ENCODE results near the gene EXOC4. TPM values are rescaled to one million over a fixed set of nuclear protein-coding genes. Genes with fewer than 3 reads are reported as not detected.

The EXOC4 gene
- total and polyA plus RNA-seq, 2 donors (not counting 3 experiments of a cell fraction or from before 2014, with no cell fraction given): 20.3 to 73.1 TPM

DNA sequence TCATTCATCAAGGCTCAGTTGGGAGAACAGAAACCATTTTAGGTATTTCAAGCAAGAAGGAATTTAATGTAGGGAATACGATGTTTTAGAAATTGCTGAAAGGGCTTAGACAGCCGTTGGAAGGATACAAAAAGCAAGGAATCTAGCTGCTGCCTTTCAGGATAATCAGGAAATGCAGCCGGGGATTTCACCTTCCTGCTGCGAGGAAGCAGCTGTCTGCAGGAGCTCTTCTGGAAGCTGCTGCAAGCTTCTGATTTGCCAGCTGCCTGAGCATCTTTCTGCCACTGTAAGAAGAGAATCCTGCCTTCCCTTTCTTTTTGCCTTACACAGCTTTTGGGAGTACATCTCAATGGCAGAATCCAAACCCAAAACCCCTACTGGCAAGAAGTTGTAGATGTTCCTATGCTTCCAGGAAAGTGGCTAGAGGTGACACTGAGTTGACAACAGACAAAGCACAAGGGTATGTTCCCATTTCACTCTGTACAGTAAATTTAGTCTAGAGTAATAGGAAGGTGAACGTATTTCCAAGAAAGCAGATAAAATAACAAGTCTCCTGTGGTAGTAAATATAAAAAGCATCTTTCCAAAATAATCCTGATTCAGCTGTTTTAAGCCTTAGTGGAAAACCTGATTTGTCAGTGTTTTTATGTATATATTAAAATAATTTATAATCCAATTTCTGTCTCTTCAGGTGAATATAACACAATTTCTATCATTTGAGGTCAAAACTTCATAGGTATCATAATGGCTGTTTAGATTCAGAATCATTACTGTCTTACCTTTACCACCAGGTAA lies 725.8 kb downstream of the EXOC4 start:
- Histone ChIP-seq H3K27me3 (ENCODE audit: control insufficient read depth in 2 of 2, insufficient read depth in 2 of 2, low read length in 2 of 2) (no peaks in the 10 kb centered on the region), H3K79me2 (ENCODE audit: control insufficient read depth, insufficient read depth, low read length) (no peaks in the 10 kb centered on the region), H3K9ac (replicated peaks; ENCODE audit: extremely low read depth, insufficient read depth, low read length) (no peak overlapping the region), H2AFZ (ENCODE audit: low read depth, low read length) (no peak overlapping the region), H3K27ac (ENCODE audit: insufficient read depth, low read depth, low read length) (no peak overlapping the region), H3K36me3 (ENCODE audit: control insufficient read depth in 2 of 2, extremely low read depth in 1 of 2, insufficient read depth in 2 of 2, low read length in 2 of 2) (no peaks in the 10 kb centered on the region), H3K4me2 (ENCODE audit: insufficient read depth, low read length) (no peak overlapping the region), H3K4me3 (replicated peaks in 1 of 3; ENCODE audit: insufficient read depth in 1 of 3, low read depth in 1 of 3, low read length in 3 of 3) (no peak overlapping the region), H3K9me3 (replicated peaks; ENCODE audit: control insufficient read depth, insufficient read depth, low read length) (no peaks in the 10 kb centered on the region), H4K20me1 (replicated peaks; ENCODE audit: control insufficient read depth, extremely low read depth, insufficient read depth, low read length) (no peaks in the 10 kb centered on the region), H3K9me1 (replicated peaks; ENCODE audit: control insufficient read depth, extremely low read depth, insufficient read depth, low read length) (no peaks in the 10 kb centered on the region), H3K4me1 (ENCODE audit: control insufficient read depth, extremely low read depth, insufficient read depth, low read length) (no peaks in the 10 kb centered on the region)
- ChIA-PET POLR2A (no interaction called here), CTCF (interaction anchor here (1.0 to 1.9 kb wide), 4 partner anchors 8 to 124 kb away, joined by 3 to 5 read pairs (median 4); no protein-coding TSS in a partner anchor)
- intact Hi-C loops (cut with micrococcal nuclease) (no loop called here), dilution Hi-C loops (cut with MboI; ENCODE audit: extremely low pct_ligation_motif_present, low sequenced_read_pairs) (no loop called here)
- BruUV-seq (replicated peaks): no TSS peak
- TF ChIP-seq POLR2AphosphoS5 (IDR thresholded peaks at IDR 0.05; ENCODE audit: insufficient read depth, low read depth, low read length): no peak
- no peak for TF ChIP-seq POLR2A (IDR thresholded peaks at IDR 0.05; ENCODE audit: low read depth, low read length)
- TF ChIP-seq MYC (IDR thresholded peaks at IDR 0.05; ENCODE audit: low read depth, low read length): no peak
- TF ChIP-seq EZH2 (IDR thresholded peaks at IDR 0.05; ENCODE audit: borderline replicate concordance, low read depth, low read length, severe bottlenecking): no peak
- TF ChIP-seq, protein P1, sequence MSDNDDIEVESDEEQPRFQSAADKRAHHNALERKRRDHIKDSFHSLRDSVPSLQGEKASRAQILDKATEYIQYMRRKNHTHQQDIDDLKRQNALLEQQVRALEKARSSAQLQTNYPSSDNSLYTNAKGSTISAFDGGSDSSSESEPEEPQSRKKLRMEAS (IDR thresholded peaks at IDR 0.05; ENCODE audit: insufficient read depth, insufficient read length): no peak
- TF ChIP-seq, protein P2, sequence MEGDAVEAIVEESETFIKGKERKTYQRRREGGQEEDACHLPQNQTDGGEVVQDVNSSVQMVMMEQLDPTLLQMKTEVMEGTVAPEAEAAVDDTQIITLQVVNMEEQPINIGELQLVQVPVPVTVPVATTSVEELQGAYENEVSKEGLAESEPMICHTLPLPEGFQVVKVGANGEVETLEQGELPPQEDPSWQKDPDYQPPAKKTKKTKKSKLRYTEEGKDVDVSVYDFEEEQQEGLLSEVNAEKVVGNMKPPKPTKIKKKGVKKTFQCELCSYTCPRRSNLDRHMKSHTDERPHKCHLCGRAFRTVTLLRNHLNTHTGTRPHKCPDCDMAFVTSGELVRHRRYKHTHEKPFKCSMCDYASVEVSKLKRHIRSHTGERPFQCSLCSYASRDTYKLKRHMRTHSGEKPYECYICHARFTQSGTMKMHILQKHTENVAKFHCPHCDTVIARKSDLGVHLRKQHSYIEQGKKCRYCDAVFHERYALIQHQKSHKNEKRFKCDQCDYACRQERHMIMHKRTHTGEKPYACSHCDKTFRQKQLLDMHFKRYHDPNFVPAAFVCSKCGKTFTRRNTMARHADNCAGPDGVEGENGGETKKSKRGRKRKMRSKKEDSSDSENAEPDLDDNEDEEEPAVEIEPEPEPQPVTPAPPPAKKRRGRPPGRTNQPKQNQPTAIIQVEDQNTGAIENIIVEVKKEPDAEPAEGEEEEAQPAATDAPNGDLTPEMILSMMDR (IDR thresholded peaks at IDR 0.05; ENCODE audit: extremely low read depth in 1 of 2, insufficient read depth in 1 of 2, low read depth in 1 of 2, low read length in 2 of 2): no peak
- TF ChIP-seq FOS (IDR thresholded peaks at IDR 0.05; ENCODE audit: borderline replicate concordance, insufficient read depth, low read length): no peak
- no peak for TF ChIP-seq GATA2 (IDR thresholded peaks at IDR 0.05; ENCODE audit: insufficient read depth, insufficient read length, low read depth, low read length)
- TF ChIP-seq JUN (IDR thresholded peaks at IDR 0.05; ENCODE audit: borderline replicate concordance, insufficient read depth, insufficient read length, low read depth): no peak
- DNase-seq (ENCODE audit: low read depth, low spot score) (peak; percentile 20), FAIRE-seq (peak; percentile 67)
